Activated naive CD4-positive, alpha-beta T cell treated with anti-CD3 and anti-CD28 coated beads, Interleukin-2, amount 10 ng/mL, durations not matched to agents 7 days and 5 days (primary cell): ENCODE results near the gene JTB.

Source experiments
- CTCF ChIA-PET: fragments of 350-600 bp; sonication (Branson Sonifier 250); formaldehyde crosslinking; loops from one replicate; lab custom pipeline; 2021; ENCODE audit warnings: antibody characterized with exemption; lab: Charles Lee
- DNase-seq: peaks from one replicate; pipeline ENCODE4 v3.0.0-alpha.2; 2020
- H3K27ac Mint-ChIP-seq: one replicate; pipeline ENCODE4 v1.8.0; 2021; ENCODE audit warnings: mild to moderate bottlenecking, moderate library complexity, mixed read lengths
- H3K27me3 Mint-ChIP-seq: one replicate; pipeline ENCODE4 v1.8.0; 2021; ENCODE audit warnings: mild to moderate bottlenecking, mixed read lengths
- H3K36me3 Mint-ChIP-seq: one replicate; pipeline ENCODE4 v1.8.0; 2021; ENCODE audit warnings: mixed read lengths
- H3K4me1 Mint-ChIP-seq: one replicate; pipeline ENCODE4 v1.8.0; 2021; ENCODE audit warnings: mixed read lengths
- H3K4me3 Mint-ChIP-seq: one replicate; pipeline ENCODE4 v1.8.0; 2021; ENCODE audit warnings: mild to moderate bottlenecking, moderate library complexity, mixed read lengths
- H3K9me3 Mint-ChIP-seq: one replicate; pipeline ENCODE4 v1.8.0; 2021; ENCODE audit warnings: mixed read lengths

Gene JTB

DNA sequence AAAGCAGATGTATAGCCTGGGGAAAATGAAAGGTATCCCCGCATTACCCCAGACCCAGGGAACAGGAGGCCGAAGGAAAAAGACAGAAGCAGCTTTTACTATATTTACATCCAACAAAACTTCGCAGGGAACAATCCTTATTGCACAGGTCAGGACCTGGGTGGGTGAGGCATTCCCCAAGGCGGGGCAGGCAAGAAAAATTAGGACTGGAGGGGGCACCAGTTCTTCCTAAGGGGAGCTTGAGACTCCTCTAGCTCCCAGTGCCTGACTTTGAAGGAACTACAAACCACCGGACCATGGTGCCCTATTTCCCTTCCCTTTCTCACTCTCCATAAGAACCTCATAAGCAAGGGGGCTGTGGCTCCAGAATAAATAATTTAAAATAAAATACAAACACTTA lies 48.0 kb downstream of the JTB start:
- DNase-seq = no peak
- H3K27me3 Mint-ChIP-seq = no peaks in the 10 kb centered on the region
- H3K4me3 Mint-ChIP-seq = no peak overlapping the region
- H3K9me3 Mint-ChIP-seq = no peaks in the 10 kb centered on the region
- peaks cover 19% of the 10 kb centered on the region for H3K4me1 Mint-ChIP-seq
- CTCF ChIA-PET = no interaction called here
- no peak overlapping the region for H3K27ac Mint-ChIP-seq
- H3K36me3 Mint-ChIP-seq = peaks cover 29% of the 10 kb centered on the region

GRCh38 chr1:153928791-153929341 lies 48.6 kb downstream of the JTB start:
- CTCF ChIA-PET = no interaction called here
- Mint-ChIP-seq H3K4me3 (no peak overlapping the region), H3K36me3 (peaks cover 25% of the 10 kb centered on the region), H3K4me1 (peaks cover 25% of the 10 kb centered on the region), H3K27ac (peak overlapping the region; percentile 45), H3K27me3 (no peaks in the 10 kb centered on the region), H3K9me3 (no peaks in the 10 kb centered on the region)
- DNase-seq = no peak

GRCh38 chr1:153928245-153928644 lies 49.2 kb downstream of the JTB start:
- H3K4me1 Mint-ChIP-seq = peaks cover 27% of the 10 kb centered on the region
- peak overlapping the region; percentile 64 for H3K27ac Mint-ChIP-seq
- H3K27me3 Mint-ChIP-seq = peaks cover under 1% of the 10 kb centered on the region
- CTCF ChIA-PET = no interaction called here
- DNase-seq = no peak
- peaks cover 23% of the 10 kb centered on the region for H3K36me3 Mint-ChIP-seq
- no peak overlapping the region for H3K4me3 Mint-ChIP-seq
- H3K9me3 Mint-ChIP-seq = no peaks in the 10 kb centered on the region

GRCh38 chr1:153926405-153926804 lies 51.1 kb downstream of the JTB start:
- Mint-ChIP-seq H3K4me3 (no peak overlapping the region), H3K36me3 (peaks cover 17% of the 10 kb centered on the region), H3K9me3 (no peaks in the 10 kb centered on the region), H3K27me3 (peaks cover 6% of the 10 kb centered on the region), H3K27ac (no peak overlapping the region), H3K4me1 (peaks cover 29% of the 10 kb centered on the region)
- CTCF ChIA-PET = no interaction called here
- no peak for DNase-seq
